ENCODE measurements around the gene SND1.

The SND1 gene

GRCh38 chr7:128025819-128026218 is 373.8 kb downstream of the SND1 start:
- peaks cover 16% of the 10 kb centered on the region for H3K27me3 ChIP-seq (ENCODE audit: control insufficient read depth, insufficient read depth, low read length)
- H3K36me3 ChIP-seq (ENCODE audit: control insufficient read depth, insufficient read depth, low read length) = peaks cover 16% of the 10 kb centered on the region
- no peak overlapping the region for H3K4me3 ChIP-seq (ENCODE audit: low read depth, low read length)
- peaks cover 27% of the 10 kb centered on the region for H3K4me1 ChIP-seq (ENCODE audit: control insufficient read depth, insufficient read depth, low read length)
- H3K27ac ChIP-seq (ENCODE audit: low read depth, low read length) = no peak overlapping the region
- no peak overlapping the region for H3K9ac ChIP-seq (ENCODE audit: low read depth, low read length)
- no peaks in the 10 kb centered on the region for H3K9me3 ChIP-seq (ENCODE audit: control insufficient read depth, insufficient read depth, low read length)

- H3K27ac ChIP-seq (ENCODE audit: low read depth, low read length) = no peak overlapping the region
- H3K9ac ChIP-seq (ENCODE audit: low read depth, low read length) = no peak overlapping the region
- H3K4me3 ChIP-seq (ENCODE audit: low read depth, low read length) = no peak overlapping the region
- peaks cover 27% of the 10 kb centered on the region for H3K4me1 ChIP-seq (ENCODE audit: control insufficient read depth, insufficient read depth, low read length)
- H3K27me3 ChIP-seq (ENCODE audit: control insufficient read depth, insufficient read depth, low read length) = peaks cover 16% of the 10 kb centered on the region
- no peaks in the 10 kb centered on the region for H3K9me3 ChIP-seq (ENCODE audit: control insufficient read depth, insufficient read depth, low read length)
- H3K36me3 ChIP-seq (ENCODE audit: control insufficient read depth, insufficient read depth, low read length) = peaks cover 16% of the 10 kb centered on the region
Measured at GRCh38 chr7:128026551-128026950, 374.6 kb downstream of the SND1 start.

GRCh38 chr7:128027485-128027980 is 375.5 kb downstream of the SND1 start:
- Histone ChIP-seq H3K9me3 (ENCODE audit: control insufficient read depth, insufficient read depth, low read length) (no peaks in the 10 kb centered on the region), H3K4me3 (ENCODE audit: low read depth, low read length) (no peak overlapping the region), H3K27ac (ENCODE audit: low read depth, low read length) (no peak overlapping the region), H3K27me3 (ENCODE audit: control insufficient read depth, insufficient read depth, low read length) (peaks cover 23% of the 10 kb centered on the region), H3K36me3 (ENCODE audit: control insufficient read depth, insufficient read depth, low read length) (peaks cover 16% of the 10 kb centered on the region), H3K4me1 (ENCODE audit: control insufficient read depth, insufficient read depth, low read length) (peaks cover 23% of the 10 kb centered on the region), H3K9ac (ENCODE audit: low read depth, low read length) (no peak overlapping the region)

- Histone ChIP-seq H3K36me3 (ENCODE audit: control insufficient read depth, insufficient read depth, low read length) (peaks cover 15% of the 10 kb centered on the region), H3K9me3 (ENCODE audit: control insufficient read depth, insufficient read depth, low read length) (no peaks in the 10 kb centered on the region), H3K27ac (ENCODE audit: low read depth, low read length) (no peak overlapping the region), H3K4me1 (ENCODE audit: control insufficient read depth, insufficient read depth, low read length) (peaks cover 29% of the 10 kb centered on the region), H3K9ac (ENCODE audit: low read depth, low read length) (no peak overlapping the region), H3K4me3 (ENCODE audit: low read depth, low read length) (no peak overlapping the region), H3K27me3 (ENCODE audit: control insufficient read depth, insufficient read depth, low read length) (peaks cover 37% of the 10 kb centered on the region)
Measured at GRCh38 chr7:128029405-128029995, 377.5 kb downstream of the SND1 start.

GRCh38 chr7:128030263-128030653 is 378.3 kb downstream of the SND1 start:
- no peak overlapping the region for H3K27ac ChIP-seq (ENCODE audit: low read depth, low read length)
- H3K4me1 ChIP-seq (ENCODE audit: control insufficient read depth, insufficient read depth, low read length) = peaks cover 29% of the 10 kb centered on the region
- no peaks in the 10 kb centered on the region for H3K9me3 ChIP-seq (ENCODE audit: control insufficient read depth, insufficient read depth, low read length)
- peaks cover 37% of the 10 kb centered on the region for H3K27me3 ChIP-seq (ENCODE audit: control insufficient read depth, insufficient read depth, low read length)
- H3K36me3 ChIP-seq (ENCODE audit: control insufficient read depth, insufficient read depth, low read length) = peaks cover 11% of the 10 kb centered on the region
- H3K4me3 ChIP-seq (ENCODE audit: low read depth, low read length) = peak overlapping the region; percentile 71
- peak overlapping the region; percentile 40 for H3K9ac ChIP-seq (ENCODE audit: low read depth, low read length)

- Histone ChIP-seq H3K4me1 (ENCODE audit: control insufficient read depth, insufficient read depth, low read length) (peaks cover 29% of the 10 kb centered on the region), H3K9me3 (ENCODE audit: control insufficient read depth, insufficient read depth, low read length) (no peaks in the 10 kb centered on the region), H3K4me3 (ENCODE audit: low read depth, low read length) (peak within 1 kb of the TSS; percentile 71), H3K27me3 (ENCODE audit: control insufficient read depth, insufficient read depth, low read length) (peaks cover 37% of the 10 kb centered on the region), H3K36me3 (ENCODE audit: control insufficient read depth, insufficient read depth, low read length) (peaks cover 11% of the 10 kb centered on the region), H3K27ac (ENCODE audit: low read depth, low read length) (peak within 1 kb of the TSS; percentile 70), H3K9ac (ENCODE audit: low read depth, low read length) (peak within 1 kb of the TSS; percentile 69)
Measured at GRCh38 chr7:128030654-128031611, 378.9 kb downstream of the SND1 start, which contains the start of gene LRRC4. Gene LRRC4 (minus strand): TSS chr7:128031437. CDS start chr7:128030640, 797 bp downstream.

- Histone ChIP-seq H3K27me3 (ENCODE audit: control insufficient read depth, insufficient read depth, low read length) (peaks cover 37% of the 10 kb centered on the region), H3K4me1 (ENCODE audit: control insufficient read depth, insufficient read depth, low read length) (peaks cover 24% of the 10 kb centered on the region), H3K4me3 (ENCODE audit: low read depth, low read length) (peak overlapping the region; percentile 71), H3K9me3 (ENCODE audit: control insufficient read depth, insufficient read depth, low read length) (no peaks in the 10 kb centered on the region), H3K27ac (ENCODE audit: low read depth, low read length) (peak overlapping the region; percentile 70), H3K9ac (ENCODE audit: low read depth, low read length) (peak overlapping the region; percentile 56; the same call in 1 of the 2 replicates), H3K36me3 (ENCODE audit: control insufficient read depth, insufficient read depth, low read length) (peaks cover 11% of the 10 kb centered on the region)
Measured at GRCh38 chr7:128031901-128032604, 380.1 kb downstream of the SND1 start.

GRCh38 chr7:128032605-128033235 is 380.7 kb downstream of the SND1 start:
- Histone ChIP-seq H3K9me3 (ENCODE audit: control insufficient read depth, insufficient read depth, low read length) (no peaks in the 10 kb centered on the region), H3K27me3 (ENCODE audit: control insufficient read depth, insufficient read depth, low read length) (peaks cover 37% of the 10 kb centered on the region), H3K4me3 (ENCODE audit: low read depth, low read length) (peak overlapping the region; percentile 58), H3K9ac (ENCODE audit: low read depth, low read length) (peak overlapping the region; percentile 34; the same call in 1 of the 2 replicates), H3K36me3 (ENCODE audit: control insufficient read depth, insufficient read depth, low read length) (peaks cover 11% of the 10 kb centered on the region), H3K27ac (ENCODE audit: low read depth, low read length) (peak overlapping the region; percentile 42), H3K4me1 (ENCODE audit: control insufficient read depth, insufficient read depth, low read length) (peaks cover 19% of the 10 kb centered on the region)

- peaks cover 37% of the 10 kb centered on the region for H3K27me3 ChIP-seq (ENCODE audit: control insufficient read depth, insufficient read depth, low read length)
- no peaks in the 10 kb centered on the region for H3K9me3 ChIP-seq (ENCODE audit: control insufficient read depth, insufficient read depth, low read length)
- H3K36me3 ChIP-seq (ENCODE audit: control insufficient read depth, insufficient read depth, low read length) = peaks cover 11% of the 10 kb centered on the region
- no peak overlapping the region for H3K9ac ChIP-seq (ENCODE audit: low read depth, low read length)
- H3K4me1 ChIP-seq (ENCODE audit: control insufficient read depth, insufficient read depth, low read length) = peaks cover 16% of the 10 kb centered on the region
- H3K4me3 ChIP-seq (ENCODE audit: low read depth, low read length) = peak overlapping the region; percentile 58; the same call in 1 of the 2 replicates
- H3K27ac ChIP-seq (ENCODE audit: low read depth, low read length) = no peak overlapping the region
Measured at GRCh38 chr7:128033246-128033645, 381.3 kb downstream of the SND1 start.

GRCh38 chr7:128034825-128035224 is 382.8 kb downstream of the SND1 start:
- H3K27me3 ChIP-seq (ENCODE audit: control insufficient read depth, insufficient read depth, low read length) = peaks cover 25% of the 10 kb centered on the region
- H3K9ac ChIP-seq (ENCODE audit: low read depth, low read length) = no peak overlapping the region
- H3K36me3 ChIP-seq (ENCODE audit: control insufficient read depth, insufficient read depth, low read length) = no peaks in the 10 kb centered on the region
- no peak overlapping the region for H3K4me3 ChIP-seq (ENCODE audit: low read depth, low read length)
- no peaks in the 10 kb centered on the region for H3K9me3 ChIP-seq (ENCODE audit: control insufficient read depth, insufficient read depth, low read length)
- H3K27ac ChIP-seq (ENCODE audit: low read depth, low read length) = no peak overlapping the region
- peaks cover 13% of the 10 kb centered on the region for H3K4me1 ChIP-seq (ENCODE audit: control insufficient read depth, insufficient read depth, low read length)

Measured in HUES48 (cell line).